OCI-LY7 (cell line): Measurements from ENCODE around the gene GLB1L2.

Experiments used
- EZH2phosphoT487 ChIP-seq: fragments of 200-600 bp; sonication (generic); IDR thresholded peaks from 2 replicates; pipeline ENCODE4 v1.6.1; 2018; ENCODE audit warnings: low read depth, borderline replicate concordance, mild to moderate bottlenecking, mixed run types, antibody characterized with exemption, low read length, moderate library complexity, mixed read lengths
- TF ChIP-seq, protein P1 (sequence below): fragments of 200-600 bp; sonication (generic); conservative IDR thresholded peaks from 2 replicates; pipeline ENCODE4 v1.5.1; 2014; ENCODE audit warnings: mild to moderate bottlenecking, antibody characterized with exemption, low read length, moderate library complexity, mixed read lengths

DNA sequence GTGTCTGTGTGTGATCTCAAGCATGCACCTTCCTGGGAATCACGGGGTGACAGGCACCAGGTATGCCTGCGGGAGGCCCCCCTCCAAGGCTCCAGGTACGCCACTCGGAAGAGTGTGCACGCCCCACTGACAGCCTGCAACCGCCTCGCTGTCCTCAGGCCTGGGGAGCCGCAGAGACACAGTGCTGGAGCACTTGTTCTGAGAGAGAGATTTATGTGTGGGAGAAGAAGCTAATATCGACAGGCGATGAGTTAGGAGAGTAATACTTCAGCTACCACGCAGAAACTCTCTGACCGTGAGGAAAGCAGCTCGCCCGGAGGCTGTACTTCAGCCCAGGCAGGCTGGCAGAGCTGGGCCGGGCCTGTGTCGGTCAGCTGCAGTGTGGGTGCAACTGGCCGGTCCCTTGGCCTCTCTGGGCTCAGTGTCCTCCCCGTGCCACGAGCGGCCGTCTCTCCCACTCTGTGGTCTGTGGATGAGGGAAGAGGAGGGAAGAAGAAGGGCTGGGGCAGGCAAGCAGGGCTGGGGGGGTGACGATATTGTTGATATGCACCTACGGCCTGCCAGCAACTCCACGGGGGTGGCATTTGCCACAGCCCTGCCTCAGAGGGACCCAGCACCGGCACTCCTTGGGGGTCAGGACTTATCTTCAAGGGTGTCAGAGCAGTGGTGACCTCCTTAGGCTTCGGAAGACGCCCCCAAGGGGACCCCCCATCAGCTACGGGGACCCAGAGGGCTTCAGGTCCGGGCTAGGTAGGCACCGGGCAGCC is 73.0 kb downstream of the GLB1L2 start:
- TF ChIP-seq, protein P1, sequence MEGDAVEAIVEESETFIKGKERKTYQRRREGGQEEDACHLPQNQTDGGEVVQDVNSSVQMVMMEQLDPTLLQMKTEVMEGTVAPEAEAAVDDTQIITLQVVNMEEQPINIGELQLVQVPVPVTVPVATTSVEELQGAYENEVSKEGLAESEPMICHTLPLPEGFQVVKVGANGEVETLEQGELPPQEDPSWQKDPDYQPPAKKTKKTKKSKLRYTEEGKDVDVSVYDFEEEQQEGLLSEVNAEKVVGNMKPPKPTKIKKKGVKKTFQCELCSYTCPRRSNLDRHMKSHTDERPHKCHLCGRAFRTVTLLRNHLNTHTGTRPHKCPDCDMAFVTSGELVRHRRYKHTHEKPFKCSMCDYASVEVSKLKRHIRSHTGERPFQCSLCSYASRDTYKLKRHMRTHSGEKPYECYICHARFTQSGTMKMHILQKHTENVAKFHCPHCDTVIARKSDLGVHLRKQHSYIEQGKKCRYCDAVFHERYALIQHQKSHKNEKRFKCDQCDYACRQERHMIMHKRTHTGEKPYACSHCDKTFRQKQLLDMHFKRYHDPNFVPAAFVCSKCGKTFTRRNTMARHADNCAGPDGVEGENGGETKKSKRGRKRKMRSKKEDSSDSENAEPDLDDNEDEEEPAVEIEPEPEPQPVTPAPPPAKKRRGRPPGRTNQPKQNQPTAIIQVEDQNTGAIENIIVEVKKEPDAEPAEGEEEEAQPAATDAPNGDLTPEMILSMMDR = no peak
- no peak for TF ChIP-seq EZH2phosphoT487
